Activated T-helper 1 cell treated with anti-CD3 and anti-CD28 coated beads, Interleukin-12 subunit alpha, Interleukin-12 subunit beta, Interleukin-2, Interleukin-4 antibody, amounts not matched to agents 30 ng/mL and 10 ng/mL and 1 ng/mL, durations not matched to agents 14 hours and 24 hours and 36 hours (primary cell): ENCODE measurements around the gene CTSW. TPM values are rescaled to one million over a fixed set of nuclear protein-coding genes. Genes with fewer than 3 reads are reported as not detected.
A peak's percentile ranks its signal among the peaks of the same experiment; 100 is the strongest.
"Not testable (repeated sequence)": the region's sequence is repeated elsewhere in the genome, so short reads cannot be mapped to it uniquely, and the experiment has no call there.

Experiments used
- DNase-seq: peaks from one replicate; pipeline ENCODE4 v3.0.0; 2021; ENCODE audit warnings: low spot score
- H3K27ac Mint-ChIP-seq: one replicate; pipeline ENCODE4 v1.8.0; 2021; ENCODE audit warnings: mild to moderate bottlenecking, mixed read lengths
- H3K27me3 Mint-ChIP-seq: one replicate; pipeline ENCODE4 v1.8.0; 2022; ENCODE audit warnings: mild to moderate bottlenecking, moderate library complexity, mixed read lengths; ENCODE audit not compliant: insufficient read depth
- H3K36me3 Mint-ChIP-seq: one replicate; pipeline ENCODE4 v1.8.0; 2021; ENCODE audit warnings: low read depth, mixed read lengths
- H3K4me1 Mint-ChIP-seq: one replicate; pipeline ENCODE4 v1.8.0; 2021; ENCODE audit warnings: low read depth, mixed read lengths
- H3K4me3 Mint-ChIP-seq: one replicate; pipeline ENCODE4 v1.8.0; 2021; ENCODE audit warnings: mild to moderate bottlenecking, moderate library complexity, mixed read lengths
- H3K9me3 Mint-ChIP-seq: one replicate; pipeline ENCODE4 v1.8.0; 2021; ENCODE audit warnings: mixed read lengths
- intact Hi-C: fragments of 100-400 bp; cut with micrococcal nuclease; formaldehyde crosslinking; loops from one replicate; pipeline ENCODE4 v1.15.1; 2024
- total RNA-seq: library from RNA; stranded (reverse); gene quantifications from 2 replicates; pipeline ENCODE4 v1.2.3, GENCODE V29; 2022

The CTSW gene
- 5.7 and 7.4 TPM in 2 replicates for total RNA-seq

GRCh38 chr11:65879617-65880016, at the start of gene CTSW:
Gene CTSW, plus strand, starts transcription at chr11:65879837. Its CDS starts 18 bp downstream, at chr11:65879855.
- peak within 1 kb of the TSS; percentile 42 for H3K4me3 Mint-ChIP-seq
- intact Hi-C loops, result no loop called here
- no peaks in the 10 kb centered on the region for H3K27me3 Mint-ChIP-seq
- H3K9me3 Mint-ChIP-seq, result no peaks in the 10 kb centered on the region
- peak within 1 kb of the TSS; percentile 86 for H3K27ac Mint-ChIP-seq
- DNase-seq, result no peak
- H3K4me1 Mint-ChIP-seq, result peaks cover 31% of the 10 kb centered on the region
- H3K36me3 Mint-ChIP-seq, result peaks cover 10% of the 10 kb centered on the region

GRCh38 chr11:65832231-65832630, 47.4 kb upstream of the CTSW start:
- H3K27ac Mint-ChIP-seq, DNase-seq, H3K9me3 Mint-ChIP-seq, intact Hi-C loops, H3K36me3 Mint-ChIP-seq, H3K27me3 Mint-ChIP-seq: not testable (repeated sequence)
- H3K4me3 Mint-ChIP-seq, result peak overlapping the region; percentile 1
- H3K4me1 Mint-ChIP-seq, result peaks cover 32% of the 10 kb centered on the region

GRCh38 chr11:65833297-65834030, 46.2 kb upstream of the CTSW start, which contains the start of gene SNX32:
Gene SNX32, plus strand, starts transcription at chr11:65833963. Its CDS starts 103 bp downstream, at chr11:65834066.
- H3K36me3 Mint-ChIP-seq, result peaks cover 5% of the 10 kb centered on the region
- H3K4me1 Mint-ChIP-seq, result peaks cover 23% of the 10 kb centered on the region
- no peak within 1 kb of the TSS for H3K4me3 Mint-ChIP-seq
- peak; percentile 93 for DNase-seq
- intact Hi-C loops, result loop anchor here (1.0 kb wide), 2 partner anchors 15 to 25 kb away; partner anchors contain the start of gene CFL1
- H3K27ac Mint-ChIP-seq, result no peak within 1 kb of the TSS
- peaks cover 9% of the 10 kb centered on the region for H3K27me3 Mint-ChIP-seq
- no peaks in the 10 kb centered on the region for H3K9me3 Mint-ChIP-seq

- Mint-ChIP-seq H3K27me3 (peaks cover 7% of the 10 kb centered on the region), H3K9me3 (no peaks in the 10 kb centered on the region), H3K4me3 (no peak overlapping the region), H3K27ac (no peak overlapping the region), H3K4me1 (peaks cover 20% of the 10 kb centered on the region), H3K36me3 (peaks cover 5% of the 10 kb centered on the region)
- intact Hi-C loops, result no loop called here
- no peak for DNase-seq
Measured at GRCh38 chr11:65834202-65834601, 45.4 kb upstream of the CTSW start.

GRCh38 chr11:65842144-65842543, 37.5 kb upstream of the CTSW start:
- intact Hi-C loops, result no loop called here
- Mint-ChIP-seq H3K9me3 (no peaks in the 10 kb centered on the region), H3K27ac (no peak overlapping the region), H3K36me3 (no peaks in the 10 kb centered on the region), H3K4me1 (no peaks in the 10 kb centered on the region), H3K4me3 (no peak overlapping the region), H3K27me3 (no peaks in the 10 kb centered on the region)
- no peak for DNase-seq

- Mint-ChIP-seq H3K27ac (no peak overlapping the region), H3K27me3 (peaks cover 1% of the 10 kb centered on the region), H3K4me1 (no peaks in the 10 kb centered on the region), H3K36me3 (no peaks in the 10 kb centered on the region), H3K4me3 (no peak overlapping the region), H3K9me3 (no peaks in the 10 kb centered on the region)
- DNase-seq, result no peak
- intact Hi-C loops, result no loop called here
Measured at GRCh38 chr11:65843811-65844210, 35.8 kb upstream of the CTSW start.

- H3K27ac Mint-ChIP-seq, result no peak overlapping the region
Measured at GRCh38 chr11:65844231-65844872, 35.3 kb upstream of the CTSW start.

GRCh38 chr11:65847746-65848145, 31.9 kb upstream of the CTSW start:
- no peak for DNase-seq
- peaks cover 9% of the 10 kb centered on the region for H3K9me3 Mint-ChIP-seq
- no peak overlapping the region for H3K4me3 Mint-ChIP-seq
- intact Hi-C loops, result no loop called here
- peaks cover 15% of the 10 kb centered on the region for H3K36me3 Mint-ChIP-seq
- H3K27me3 Mint-ChIP-seq, result peaks cover 1% of the 10 kb centered on the region
- H3K27ac Mint-ChIP-seq, result no peak overlapping the region
- no peaks in the 10 kb centered on the region for H3K4me1 Mint-ChIP-seq

More at GRCh38 chr11:65844231-65844872, 35.3 kb upstream of the CTSW start:
- Mint-ChIP-seq H3K27me3 (peaks cover 1% of the 10 kb centered on the region), H3K36me3 (no peaks in the 10 kb centered on the region), H3K4me3 (no peak overlapping the region), H3K9me3 (no peaks in the 10 kb centered on the region), H3K4me1 (no peaks in the 10 kb centered on the region)
- intact Hi-C loops, result no loop called here
- no peak for DNase-seq

- not testable (repeated sequence) for H3K4me1 Mint-ChIP-seq, DNase-seq
Measured at GRCh38 chr11:65848693-65849092, 30.9 kb upstream of the CTSW start.

GRCh38 chr11:65849366-65849765, 30.3 kb upstream of the CTSW start:
- intact Hi-C loops, result no loop called here
- Mint-ChIP-seq H3K4me1 (peaks cover 13% of the 10 kb centered on the region), H3K27me3 (peaks cover 1% of the 10 kb centered on the region), H3K36me3 (peaks cover 30% of the 10 kb centered on the region), H3K27ac (no peak overlapping the region), H3K4me3 (no peak overlapping the region), H3K9me3 (peaks cover 9% of the 10 kb centered on the region)
- DNase-seq, result no peak

More at GRCh38 chr11:65848693-65849092, 30.9 kb upstream of the CTSW start:
- intact Hi-C loops, H3K4me3 Mint-ChIP-seq, H3K27ac Mint-ChIP-seq, H3K27me3 Mint-ChIP-seq, H3K9me3 Mint-ChIP-seq: not testable (repeated sequence)
- peaks cover 24% of the 10 kb centered on the region for H3K36me3 Mint-ChIP-seq

GRCh38 chr11:65849771-65850216, 29.8 kb upstream of the CTSW start:
- Mint-ChIP-seq H3K4me1 (peaks cover 17% of the 10 kb centered on the region), H3K4me3 (no peak overlapping the region), H3K27ac (no peak overlapping the region), H3K36me3 (peaks cover 35% of the 10 kb centered on the region), H3K27me3 (peaks cover 1% of the 10 kb centered on the region), H3K9me3 (peaks cover 9% of the 10 kb centered on the region)
- no peak for DNase-seq
- intact Hi-C loops, result loop anchor here (10.0 kb wide), 2 partner anchors 495 to 1555 kb away; partner anchors contain the start of genes B4GAT1, BRMS1, PPP1CA and TBC1D10C

GRCh38 chr11:65850217-65851082, 29.2 kb upstream of the CTSW start:
- peaks cover 23% of the 10 kb centered on the region for H3K4me1 Mint-ChIP-seq
- no peak overlapping the region for H3K4me3 Mint-ChIP-seq
- H3K27ac Mint-ChIP-seq, result no peak overlapping the region
- peaks cover 1% of the 10 kb centered on the region for H3K27me3 Mint-ChIP-seq
- no peak for DNase-seq
- H3K36me3 Mint-ChIP-seq, result peaks cover 39% of the 10 kb centered on the region
- H3K9me3 Mint-ChIP-seq, result peaks cover 9% of the 10 kb centered on the region
- intact Hi-C loops, result loop anchor here (10.0 kb wide), 2 partner anchors 494 to 1554 kb away; partner anchors contain the start of genes B4GAT1, BRMS1, PPP1CA and TBC1D10C
